GM08714 (cell line): ENCODE results near the gene LMO4.

Experiments used
- H3K4me3 ChIP-seq: fragments of 200-500 bp; sonication (Bioruptor generic); 2 replicates; pipeline ENCODE4 v1.5.1; 2014; ENCODE audit warnings: mild to moderate bottlenecking, low read length, inconsistent platforms
- ZNF274 ChIP-seq: IDR thresholded peaks from 2 replicates; pipeline ENCODE4 v1.6.1; 2012; ENCODE audit warnings: mild to moderate bottlenecking, low read depth, low read length

LMO4 gene

DNA sequence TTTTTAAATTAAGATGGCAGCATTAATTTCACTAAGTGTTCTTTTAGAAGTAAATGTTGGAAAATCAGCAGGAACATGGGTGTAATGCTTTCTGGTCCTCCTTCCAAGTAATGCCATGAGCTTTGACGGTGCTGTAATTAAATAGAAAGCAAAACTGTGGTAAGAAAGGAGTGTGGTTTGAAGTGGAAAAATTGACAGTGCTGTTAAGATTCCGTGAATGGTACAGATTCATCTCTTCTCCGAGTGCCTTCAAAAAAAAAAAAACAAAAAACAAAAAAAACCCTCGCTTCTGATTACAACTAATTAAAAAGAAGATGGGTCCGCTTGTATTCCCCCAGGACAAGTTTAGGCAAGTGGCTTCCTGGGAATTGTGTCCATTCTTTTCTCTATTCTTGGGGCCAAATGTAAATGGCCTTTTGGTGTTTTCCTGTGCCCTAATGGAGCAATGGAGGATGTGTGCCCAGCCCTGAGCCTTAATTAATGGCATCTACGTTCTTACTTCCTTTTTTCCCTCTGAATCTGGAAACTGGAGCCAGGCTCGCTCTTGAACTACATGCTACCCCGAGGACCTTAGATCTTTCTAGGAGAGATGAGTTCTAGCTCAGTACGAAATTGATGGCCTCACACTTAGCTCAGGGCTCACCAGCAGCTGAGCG, 5.1 kb downstream of the LMO4 start:
- peak overlapping the region; percentile 60 for H3K4me3 ChIP-seq

DNA sequence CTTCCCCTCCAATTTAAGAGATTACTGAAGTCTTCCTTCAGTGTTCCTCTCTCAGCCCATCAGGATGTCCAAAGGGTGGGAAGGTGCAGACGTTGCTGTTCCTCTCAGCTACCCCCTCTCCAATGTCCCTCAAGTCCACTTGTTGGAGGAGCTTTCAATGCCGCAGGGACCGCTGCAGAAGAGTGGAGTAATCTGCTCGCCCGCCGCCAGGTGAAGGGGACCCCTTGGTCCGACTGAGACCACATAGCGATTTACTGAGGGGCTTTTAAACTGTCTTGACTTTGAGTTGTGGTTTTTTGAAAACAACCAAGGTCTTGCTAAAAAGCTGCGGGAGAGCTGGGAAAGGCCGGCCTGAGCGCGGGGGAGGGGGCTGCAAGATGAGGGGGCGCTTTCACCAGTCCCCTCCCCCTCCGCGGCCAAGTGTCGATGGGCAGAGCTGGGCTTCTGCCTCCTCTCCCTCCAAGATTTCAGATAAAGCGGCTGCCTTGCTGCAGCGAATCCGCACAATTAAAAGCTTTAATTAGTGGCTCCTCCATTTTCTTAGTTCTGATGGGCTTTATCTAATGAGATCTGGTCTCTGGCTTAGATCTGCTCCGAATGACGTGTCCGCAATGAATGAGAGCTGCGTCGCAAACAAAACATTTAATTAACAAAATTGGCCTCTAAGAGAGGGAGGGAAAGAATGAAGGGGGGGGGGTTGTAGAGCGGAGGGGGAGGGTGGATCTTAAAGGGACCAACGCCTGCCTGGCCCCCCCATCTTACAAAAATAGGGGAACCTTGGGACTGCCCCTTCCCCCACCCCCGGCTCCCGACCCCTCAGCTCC, 5.9 kb downstream of the LMO4 start:
- no peak for TF ChIP-seq ZNF274
- peak overlapping the region; percentile 60 for H3K4me3 ChIP-seq

More for the DNA sequence above, 5.1 kb downstream of the LMO4 start:
- no peak for TF ChIP-seq ZNF274

DNA sequence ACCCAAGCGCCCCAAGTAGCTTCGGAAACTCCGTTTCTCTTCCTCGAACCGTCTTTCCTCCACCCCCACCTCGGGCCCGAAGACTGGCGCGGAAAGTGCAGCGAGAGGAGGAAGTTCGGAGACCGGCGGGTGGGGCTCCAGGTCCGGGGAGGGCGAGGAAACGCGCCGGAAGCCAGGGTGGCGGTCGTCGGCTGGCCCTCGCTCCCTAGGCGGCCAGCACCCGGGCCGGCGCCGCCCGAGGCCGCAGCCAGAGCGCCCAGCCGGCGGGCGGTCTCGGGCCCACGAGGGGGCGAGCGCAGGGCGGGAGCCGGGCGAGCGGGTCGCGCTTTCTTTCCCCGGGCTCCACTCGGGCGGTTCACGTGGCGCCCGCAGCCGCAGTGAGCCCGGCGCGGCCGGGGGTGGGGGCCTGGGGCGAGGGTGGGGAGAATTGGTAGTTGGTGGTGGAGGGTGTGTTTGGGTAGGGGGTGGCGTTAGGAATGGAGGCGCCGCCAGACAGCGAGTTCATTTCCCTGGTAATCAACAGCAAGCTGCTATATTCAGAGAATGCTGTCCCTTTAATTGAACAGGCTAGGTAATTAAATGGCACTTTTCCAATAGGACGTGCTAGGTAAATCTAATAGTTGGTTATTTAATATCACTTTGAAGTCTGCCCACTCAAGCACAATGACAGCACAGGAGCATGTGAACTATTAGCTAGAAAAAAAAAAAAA, 6.7 kb downstream of the LMO4 start:
- TF ChIP-seq ZNF274 = no peak

DNA sequence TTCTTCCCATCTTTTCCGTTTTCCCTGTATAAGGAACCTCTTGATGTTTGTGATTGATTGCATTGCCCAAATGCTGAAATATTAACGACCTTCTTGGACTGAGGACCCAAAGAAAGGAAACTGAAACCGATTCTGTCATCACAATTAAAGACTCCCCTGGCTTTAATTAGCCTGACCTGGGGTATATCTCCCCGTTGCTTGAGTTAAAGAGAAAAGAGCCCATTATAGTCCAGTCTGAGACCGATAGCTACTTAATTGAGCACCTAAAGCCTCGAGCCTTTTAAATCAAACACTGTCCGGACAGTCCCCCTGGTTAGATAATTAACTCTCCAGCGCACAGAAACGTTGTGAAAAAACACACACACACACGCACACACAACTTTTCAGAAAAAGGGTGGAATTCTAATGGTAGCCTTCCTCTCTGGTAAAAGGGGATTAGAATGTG, 8.0 kb downstream of the LMO4 start:
- H3K4me3 ChIP-seq = peak overlapping the region; percentile 46
- no peak for TF ChIP-seq ZNF274

More for the DNA sequence above, 6.7 kb downstream of the LMO4 start:
- H3K4me3 ChIP-seq = peak overlapping the region; percentile 60

DNA sequence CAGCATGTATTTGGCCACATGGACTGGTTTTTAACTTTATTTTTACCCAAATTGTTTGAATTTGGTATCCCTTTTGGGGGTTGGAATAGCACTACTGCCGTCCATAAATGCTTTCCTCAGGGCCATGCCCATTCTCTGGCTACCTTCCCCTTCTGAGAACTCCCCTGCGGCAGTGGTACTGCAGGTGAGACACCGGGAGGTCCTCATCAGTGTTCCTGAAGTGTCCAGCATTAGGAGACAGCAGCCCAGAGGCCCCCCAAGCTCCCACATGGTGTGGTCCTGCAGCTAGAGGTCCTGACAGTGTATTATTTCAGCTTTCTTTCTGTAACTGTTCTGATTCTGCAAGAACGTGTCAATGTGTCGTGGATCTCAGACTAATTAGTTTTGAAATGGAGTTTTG, 8.9 kb downstream of the LMO4 start:
- no peak for TF ChIP-seq ZNF274

DNA sequence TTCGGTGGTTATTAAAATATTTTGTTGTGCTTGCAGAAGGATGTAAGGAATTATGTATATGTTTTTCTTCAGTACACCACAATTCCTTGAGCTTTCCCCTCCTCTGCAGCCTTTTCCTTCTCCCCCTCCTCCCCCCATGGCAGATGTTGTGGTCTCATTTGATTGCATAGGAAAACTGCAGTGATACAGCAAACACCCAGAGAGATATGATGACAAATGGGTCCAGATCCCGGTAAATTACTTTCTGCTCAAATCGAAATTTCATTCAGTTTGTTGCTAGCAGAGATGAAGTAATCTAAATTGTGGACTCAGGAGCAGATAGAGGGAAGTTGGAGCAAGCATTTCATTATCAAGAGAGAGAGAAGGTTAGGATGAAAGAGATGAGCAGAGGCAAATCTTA, 9.9 kb downstream of the LMO4 start:
- TF ChIP-seq ZNF274 = no peak
- H3K4me3 ChIP-seq = no peak overlapping the region

More for the DNA sequence above, 8.9 kb downstream of the LMO4 start:
- no peak overlapping the region for H3K4me3 ChIP-seq

DNA sequence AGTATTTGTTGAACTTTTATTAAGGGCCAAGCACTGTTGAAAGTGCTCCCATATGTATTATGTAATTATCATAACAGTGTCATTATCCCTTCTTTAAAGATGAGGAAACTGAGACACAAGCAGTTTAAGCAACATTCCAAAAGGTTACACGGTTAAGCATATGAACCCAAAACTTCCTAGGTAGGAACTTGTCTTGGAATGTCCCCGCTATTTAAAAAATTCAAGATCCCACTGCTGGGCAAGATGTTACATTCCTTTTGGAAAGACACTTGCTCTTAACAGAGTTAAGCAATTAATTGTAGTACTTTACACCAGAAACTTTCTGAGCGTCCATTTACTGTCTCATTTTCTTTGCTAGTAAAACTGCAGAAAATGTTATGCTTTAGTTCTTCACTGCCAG, 15.6 kb downstream of the LMO4 start:
- TF ChIP-seq ZNF274 = no peak
- no peak overlapping the region for H3K4me3 ChIP-seq

DNA sequence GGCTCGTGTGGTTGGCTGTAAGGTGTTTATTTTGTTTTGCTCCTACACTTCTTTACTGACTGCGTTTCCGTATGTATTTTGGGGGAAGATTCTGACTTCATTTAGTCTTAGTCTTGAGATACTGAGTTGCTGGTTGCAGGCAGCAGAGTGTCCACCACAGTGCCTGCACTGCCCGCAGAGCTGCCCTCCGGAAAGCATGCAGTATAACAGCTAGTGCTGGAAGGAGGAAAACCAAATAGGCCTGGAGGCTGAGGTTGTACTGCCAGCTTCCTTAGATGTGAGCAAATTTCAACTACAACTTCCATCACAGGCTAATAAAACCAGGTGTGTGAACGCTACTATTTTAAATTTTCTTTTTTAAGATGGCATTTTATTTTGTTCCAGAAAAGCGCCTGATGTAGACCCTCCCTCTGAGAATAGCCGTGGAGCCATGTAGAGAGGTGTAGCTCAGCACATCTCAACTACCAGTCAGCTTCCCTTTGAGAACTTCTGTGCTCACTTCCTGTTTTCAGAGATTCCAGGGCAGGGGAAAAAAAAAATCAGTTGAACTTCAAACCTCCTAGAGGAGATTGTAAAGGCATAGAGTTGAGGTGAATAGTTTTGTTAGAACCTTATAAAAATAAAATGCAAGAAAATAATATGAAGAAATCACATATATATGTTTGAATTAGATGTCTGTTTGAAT, 17.6 kb downstream of the LMO4 start:
- no peak overlapping the region for H3K4me3 ChIP-seq
- no peak for TF ChIP-seq ZNF274

DNA sequence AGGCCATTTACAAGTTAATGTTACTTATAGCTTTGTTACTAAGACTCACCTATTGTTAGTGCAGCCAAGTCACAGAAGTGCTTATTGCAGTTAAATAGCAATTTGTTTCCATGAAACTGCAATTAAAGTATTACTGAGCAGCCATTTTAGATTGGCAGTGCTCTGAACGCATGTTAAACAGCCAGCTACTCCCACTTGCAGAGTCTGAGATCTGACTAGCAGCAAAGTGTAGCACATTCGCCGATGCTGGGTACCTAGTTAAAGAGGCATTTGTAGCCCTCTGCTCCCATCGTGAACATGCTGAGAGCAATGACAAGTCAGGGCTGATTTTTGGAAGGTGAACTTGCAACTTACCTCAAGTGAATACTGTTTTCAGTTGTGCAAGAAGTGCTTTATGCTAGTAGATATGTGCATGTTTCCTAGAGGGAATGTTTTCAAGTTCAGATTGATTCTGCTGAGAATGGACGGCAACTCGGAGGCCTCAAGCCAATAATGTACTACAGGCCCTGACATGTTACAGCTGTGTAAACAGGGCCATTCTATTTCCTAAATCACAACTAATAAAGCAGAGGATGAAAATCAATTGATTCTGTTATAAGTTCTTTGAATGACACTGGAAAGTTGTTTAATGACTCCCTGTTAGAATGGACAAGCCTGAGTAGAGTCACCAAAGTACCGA, 19.8 kb downstream of the LMO4 start:
- H3K4me3 ChIP-seq = no peak overlapping the region
- TF ChIP-seq ZNF274 = no peak

DNA sequence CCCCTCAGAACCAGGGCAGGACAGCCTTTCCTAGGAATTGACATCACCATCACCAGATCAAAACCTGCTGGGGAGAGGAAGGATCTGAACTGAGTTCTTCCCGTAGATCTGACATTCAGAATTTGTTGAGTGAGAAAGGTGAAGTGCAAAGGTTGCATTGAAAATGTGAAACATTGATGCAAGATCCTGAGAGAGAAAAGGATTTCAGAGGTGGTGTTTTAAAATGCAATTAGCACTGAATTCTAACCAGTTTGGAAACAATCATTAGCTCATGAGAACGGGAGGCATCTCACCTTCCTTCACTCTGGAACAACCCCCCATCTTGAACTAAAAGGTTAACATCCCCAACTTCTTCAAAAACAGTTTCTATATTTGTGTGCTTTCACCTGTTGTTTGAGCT, 20.4 kb downstream of the LMO4 start:
- TF ChIP-seq ZNF274 = no peak
- no peak overlapping the region for H3K4me3 ChIP-seq

DNA sequence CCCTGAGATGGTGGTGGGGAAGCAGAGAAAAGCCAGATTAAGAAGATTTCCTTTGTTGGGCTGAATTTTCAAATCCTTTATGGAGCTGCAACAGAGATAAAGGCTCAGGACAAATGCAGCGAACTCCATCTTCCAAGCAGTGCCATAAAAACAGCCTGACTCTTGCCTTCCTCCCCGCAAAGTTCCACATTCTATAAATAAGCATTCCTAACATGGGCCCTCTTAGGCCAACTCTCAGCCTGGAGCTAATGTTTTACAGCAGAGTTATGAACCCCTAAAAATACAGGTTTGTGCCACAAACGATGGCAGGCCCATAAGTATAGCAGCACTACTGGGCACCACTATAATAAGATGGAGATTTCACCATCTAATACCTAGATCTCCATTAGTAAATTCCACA, 27.2 kb downstream of the LMO4 start:
- H3K4me3 ChIP-seq = no peak overlapping the region
- TF ChIP-seq ZNF274 = no peak

DNA sequence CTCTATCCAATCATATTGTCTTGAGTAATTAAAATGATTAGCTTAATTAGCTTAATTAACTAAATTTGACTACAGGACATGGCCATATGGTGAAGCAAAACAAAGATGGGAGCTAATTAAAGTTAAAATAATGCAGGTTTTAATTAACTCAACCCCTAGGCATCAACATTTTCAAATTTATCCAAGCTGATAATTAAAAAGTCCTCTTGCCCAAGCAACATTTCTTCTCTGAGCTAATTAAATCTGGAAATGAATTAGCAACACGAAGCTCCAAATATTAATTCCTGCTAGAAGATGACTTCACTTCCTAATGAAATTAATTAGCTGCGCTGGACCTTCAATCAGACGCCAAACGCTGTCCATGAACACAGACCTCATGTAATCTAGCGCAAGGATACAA, 27.9 kb downstream of the LMO4 start:
- no peak for TF ChIP-seq ZNF274
- no peak overlapping the region for H3K4me3 ChIP-seq

DNA sequence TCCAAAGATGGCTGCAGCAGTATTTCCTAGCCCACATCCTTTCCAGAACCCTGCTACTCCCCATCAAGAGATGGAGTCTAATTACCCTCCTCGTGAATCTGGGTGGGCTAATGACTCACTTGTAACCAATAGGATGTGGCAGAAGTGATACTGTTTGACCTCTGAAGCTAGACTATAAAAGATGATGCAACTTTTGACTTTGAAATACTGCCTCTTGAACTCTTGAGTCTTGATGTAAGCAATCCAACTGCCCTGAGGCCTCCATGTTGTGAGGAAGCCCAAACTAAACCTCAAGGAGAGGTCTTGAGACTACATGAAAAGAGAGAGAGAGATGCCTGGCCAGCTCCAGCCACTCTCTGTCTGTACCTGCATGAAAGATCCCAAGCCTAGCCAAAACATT, 29.5 kb downstream of the LMO4 start:
- no peak for TF ChIP-seq ZNF274

DNA sequence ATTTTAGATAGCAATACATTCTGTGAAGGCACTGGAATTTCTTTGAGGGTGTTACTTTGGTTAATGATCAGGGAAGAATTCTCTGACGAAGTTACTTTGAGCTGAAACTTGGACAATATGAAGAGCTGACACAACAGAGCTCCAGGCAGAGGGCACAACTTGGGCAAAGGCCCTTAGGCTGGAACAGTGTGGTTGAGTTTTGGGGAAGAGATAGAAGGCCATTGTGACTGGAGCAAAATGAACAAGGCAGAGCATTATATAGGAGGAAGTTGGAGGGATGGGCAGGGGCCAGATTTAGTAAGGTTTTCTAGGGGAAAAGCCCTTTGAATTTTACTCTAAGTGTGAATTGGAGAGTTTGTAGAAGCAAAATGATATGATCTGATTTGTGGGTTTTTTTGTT, 30.9 kb downstream of the LMO4 start:
- no peak for TF ChIP-seq ZNF274
- no peak overlapping the region for H3K4me3 ChIP-seq

More for the DNA sequence above, 29.5 kb downstream of the LMO4 start:
- H3K4me3 ChIP-seq = no peak overlapping the region
